Measurements from ENCODE around the gene SIRPG.

- TF ChIP-seq CTCF (IDR thresholded peaks at IDR 0.05 in 4 of 5, conservative IDR thresholded peaks at IDR 0.05 in 1 of 5) (no peak), POLR2A (IDR thresholded peaks at IDR 0.05) (no peak)
Observed at GRCh38 chr20:1633535-1633934, 24.0 kb downstream of the SIRPG start.

Measured in gastrocnemius medialis (tissue), 4 donors.